Fibroblast of skin of scalp (primary cell): ENCODE data around the gene YPEL2.

Experiments used
- DNase-seq: peaks from one replicate; pipeline ENCODE4 v3.0.0-alpha.2; 2013

The YPEL2 gene

DNA sequence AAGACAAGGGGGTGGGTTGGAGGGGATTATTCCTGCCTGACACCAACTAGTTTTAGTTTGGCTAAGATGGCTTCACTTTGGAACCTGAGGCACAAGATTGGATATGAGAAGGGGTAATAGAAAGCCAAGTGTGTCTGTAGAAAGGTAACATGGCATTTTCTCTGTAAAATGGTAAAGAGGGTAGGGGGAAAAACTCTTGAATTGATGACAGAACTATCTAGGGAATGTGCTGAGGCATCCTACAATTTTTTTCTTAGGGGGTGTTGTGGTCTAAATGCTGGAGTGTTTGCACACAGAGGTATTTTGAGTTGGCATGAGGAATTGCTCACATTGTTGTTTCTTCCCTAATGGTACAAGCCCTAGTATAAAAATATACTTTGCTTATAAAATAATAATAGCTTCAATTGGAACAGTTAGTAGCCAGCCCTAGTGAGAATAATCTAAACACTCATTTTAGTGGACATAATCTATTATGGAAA is 25.8 kb downstream of the YPEL2 start:
- DNase-seq = peak; percentile 75

GRCh38 chr17:59357929-59358328 is 26.5 kb downstream of the YPEL2 start:
- peak; percentile 72 for DNase-seq

- peak; percentile 90 for DNase-seq
Measured at GRCh38 chr17:59361386-59361785, 29.9 kb downstream of the YPEL2 start.

DNA sequence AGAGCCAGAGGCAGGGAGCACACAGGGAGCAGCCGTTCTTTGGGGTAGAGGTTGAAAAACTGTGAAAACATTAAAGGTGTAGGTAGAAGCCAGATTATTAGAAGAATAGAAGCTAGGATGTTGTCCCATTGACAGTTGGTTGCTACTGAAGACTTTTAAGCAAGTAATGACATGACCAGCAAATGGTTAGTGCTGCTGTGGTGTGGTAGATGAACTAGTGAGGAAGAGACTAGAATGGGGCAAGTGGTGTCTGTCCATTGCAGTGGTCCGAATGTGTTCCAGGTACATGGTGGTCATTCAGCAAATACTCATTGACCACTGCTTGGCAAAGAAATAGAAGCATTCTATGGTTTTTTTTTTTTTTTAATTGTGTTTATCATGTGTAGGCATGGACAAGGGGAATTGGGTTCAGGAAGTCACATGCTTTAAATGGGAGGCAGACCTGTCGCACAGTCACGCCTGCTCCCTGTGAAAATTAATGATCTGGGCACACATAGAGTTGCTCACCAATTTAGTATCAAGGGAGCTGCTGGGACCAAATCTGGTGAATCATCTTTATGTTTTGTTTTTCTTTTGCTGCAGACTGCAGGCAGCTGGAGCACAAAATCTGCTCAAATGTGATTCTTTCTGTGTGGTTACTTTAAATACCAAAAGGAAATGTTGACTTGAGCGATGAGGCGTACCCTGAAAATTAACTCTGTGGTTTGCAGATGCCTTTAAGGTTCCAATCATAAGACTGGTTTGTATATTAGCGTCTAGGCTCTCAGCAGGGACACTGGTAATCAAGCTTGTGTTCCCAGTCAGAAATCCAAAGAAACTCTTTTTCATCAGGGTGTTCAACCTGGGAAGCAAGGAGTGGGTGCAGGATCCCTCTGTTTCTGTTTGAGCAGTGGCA is 30.7 kb downstream of the YPEL2 start:
- peak; percentile 92 for DNase-seq

DNA sequence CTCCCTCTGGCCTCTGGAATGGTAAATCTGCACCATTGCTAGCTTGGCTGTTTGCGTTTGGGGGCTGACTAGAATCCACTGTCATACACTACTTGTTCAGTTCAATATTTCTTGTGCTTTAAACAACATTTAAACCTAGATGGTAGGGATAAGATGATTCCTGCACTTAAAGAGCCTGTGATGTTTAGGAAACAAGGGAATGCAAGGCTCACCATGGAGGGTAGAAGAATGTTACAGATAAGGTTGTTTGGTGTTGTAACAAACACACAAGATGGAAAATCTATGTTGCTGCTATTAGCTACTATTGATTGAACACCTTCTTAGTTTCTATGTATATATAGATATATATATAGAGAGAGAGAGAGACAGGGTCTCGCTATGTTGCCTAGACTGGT is 31.4 kb downstream of the YPEL2 start:
- DNase-seq = no peak

DNA sequence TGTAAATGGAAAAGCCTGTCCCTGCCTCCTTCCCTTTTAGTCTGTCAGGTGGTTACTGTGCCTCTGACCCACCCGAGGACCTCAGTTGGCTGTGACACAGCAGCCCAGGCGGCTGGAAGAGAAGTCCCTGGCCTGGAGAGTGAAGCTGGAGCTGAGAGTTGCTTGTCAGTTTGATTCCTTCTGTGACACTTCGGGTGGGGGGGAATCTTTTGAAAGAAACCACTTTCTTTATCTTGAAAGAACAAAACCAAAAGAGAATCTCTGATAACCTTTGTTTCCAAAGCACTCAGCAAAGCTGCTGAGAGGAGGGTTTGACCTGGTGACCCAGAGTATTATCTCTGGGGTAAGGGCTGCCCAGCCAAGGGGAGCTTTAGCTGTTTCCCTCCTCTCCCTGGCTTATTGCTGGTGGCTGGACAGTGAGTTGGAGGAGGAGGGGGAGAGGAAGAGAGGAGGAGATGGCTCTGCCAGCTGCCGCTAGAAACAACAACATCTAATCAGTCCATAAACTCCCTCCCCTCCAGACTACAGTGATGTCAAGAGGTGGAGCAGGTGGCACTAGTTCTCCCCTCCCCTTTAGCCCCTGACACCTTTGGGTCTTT is 34.0 kb downstream of the YPEL2 start:
- DNase-seq = no peak

GRCh38 chr17:59366040-59366757 is 34.7 kb downstream of the YPEL2 start:
- peak; percentile 60 for DNase-seq

DNA sequence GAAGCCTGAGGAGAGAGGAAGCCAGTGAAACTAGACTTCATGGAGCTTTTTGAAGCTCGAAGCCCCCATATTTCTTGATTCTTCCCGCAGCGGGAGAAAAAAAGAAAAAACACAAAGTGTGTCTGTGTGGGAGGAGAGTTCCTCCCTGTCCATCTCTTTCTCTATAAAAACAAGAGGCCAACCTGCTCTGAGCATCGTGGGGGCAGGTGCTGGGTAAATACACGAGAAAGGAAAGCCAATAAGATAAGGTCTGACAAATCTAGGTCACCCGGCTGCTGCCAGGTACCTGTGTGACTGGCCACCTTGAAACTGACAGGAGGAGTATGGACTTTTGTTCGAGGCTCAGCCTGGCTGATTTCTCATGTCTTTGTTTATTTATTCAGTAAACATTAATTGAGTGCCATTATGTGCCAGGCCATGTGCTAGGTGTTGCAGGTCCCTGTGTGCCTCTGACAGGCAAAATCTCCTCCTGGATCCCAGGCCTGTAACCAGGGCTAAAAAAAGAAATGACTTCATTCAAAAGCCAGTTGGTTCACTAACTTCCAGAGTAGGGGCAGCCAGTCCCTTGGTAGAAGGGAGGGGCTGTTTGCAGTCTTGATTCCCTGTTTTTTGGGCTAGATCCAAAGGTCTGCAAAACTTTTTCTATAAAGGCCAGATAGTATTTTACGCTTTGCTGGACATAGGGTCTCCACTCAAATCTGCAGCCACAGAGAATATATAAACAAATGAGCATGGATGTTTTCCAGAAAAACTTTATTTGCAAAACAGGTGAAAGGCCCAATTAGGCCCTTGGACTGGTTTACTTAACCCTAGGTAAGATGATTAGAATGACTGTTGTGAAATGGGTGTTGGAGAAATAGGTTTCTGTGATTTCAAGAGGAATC is 35.6 kb downstream of the YPEL2 start:
- DNase-seq = peak; percentile 78

DNA sequence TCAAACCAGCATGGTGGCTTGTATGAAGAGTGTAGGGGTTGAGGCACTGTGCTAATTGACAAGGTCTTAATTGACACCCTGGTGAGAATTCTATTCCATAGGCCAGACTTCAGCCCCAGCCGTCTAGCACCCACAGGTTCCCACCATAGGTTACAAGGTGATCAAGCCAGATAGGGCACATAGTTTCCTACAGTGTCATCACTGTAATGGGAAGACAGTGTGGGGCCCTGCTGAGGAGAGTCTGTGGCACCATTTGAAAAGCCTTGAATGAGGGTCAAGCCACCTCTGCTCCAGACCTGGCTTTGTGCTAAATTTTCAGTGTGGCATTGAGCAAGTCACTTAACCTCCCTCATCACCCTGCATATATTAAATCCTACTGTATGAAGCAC is 36.2 kb downstream of the YPEL2 start:
- no peak for DNase-seq

GRCh38 chr17:59368218-59368857 is 36.9 kb downstream of the YPEL2 start:
- no peak for DNase-seq

DNA sequence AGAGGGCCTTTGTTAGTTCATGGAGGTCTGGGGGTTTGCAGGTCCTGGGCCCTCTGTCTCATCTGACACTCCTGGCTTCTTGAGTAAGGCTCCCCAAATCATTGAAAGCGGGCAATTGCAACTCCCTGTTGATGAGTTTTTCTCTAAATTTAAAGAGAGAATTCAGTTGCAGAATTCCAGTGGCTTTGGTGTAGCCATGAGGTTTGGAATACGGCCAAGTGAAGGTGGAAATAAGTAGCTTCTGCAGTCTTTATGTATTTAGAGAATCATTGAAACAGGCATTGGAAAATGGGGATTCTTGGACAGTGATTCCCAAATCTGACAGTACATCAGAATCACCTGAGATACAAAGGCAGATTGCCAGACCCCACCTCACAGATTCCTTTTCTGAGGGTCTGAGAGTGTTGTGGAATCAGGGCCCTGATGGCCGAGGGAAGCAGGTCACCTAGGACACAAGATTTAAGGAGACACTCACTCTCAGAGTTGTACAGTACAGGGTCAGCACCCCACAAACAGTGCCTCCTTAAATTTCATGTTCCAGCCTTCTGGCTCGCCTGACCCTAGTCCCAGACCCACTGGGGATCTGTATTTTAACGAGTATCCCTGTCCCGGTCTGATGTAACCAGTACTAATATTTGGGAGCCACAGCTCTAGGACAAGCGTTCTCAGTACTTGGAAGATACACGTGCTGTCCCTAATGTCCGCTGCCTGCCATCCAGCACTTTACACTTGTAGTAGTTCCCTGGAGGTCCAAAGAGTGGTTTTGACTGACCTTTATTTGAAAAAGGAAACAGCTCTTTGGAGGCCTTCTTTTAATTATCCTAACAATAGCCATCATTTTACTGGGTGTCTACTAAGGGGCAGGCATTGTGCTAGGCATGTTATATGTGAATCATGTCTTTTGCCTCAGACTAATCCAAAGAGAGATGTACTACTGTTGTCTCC is 37.8 kb downstream of the YPEL2 start:
- peak; percentile 60 for DNase-seq

GRCh38 chr17:59370593-59371299 is 39.3 kb downstream of the YPEL2 start:
- DNase-seq = no peak

GRCh38 chr17:59371416-59372100 is 40.1 kb downstream of the YPEL2 start:
- DNase-seq = no peak

GRCh38 chr17:59372138-59372751 is 40.8 kb downstream of the YPEL2 start:
- peak; percentile 48 for DNase-seq

GRCh38 chr17:59373882-59374495 is 42.5 kb downstream of the YPEL2 start:
- DNase-seq = peak; percentile 84

- no peak for DNase-seq
Measured at GRCh38 chr17:59374612-59375011, 43.2 kb downstream of the YPEL2 start.

DNA sequence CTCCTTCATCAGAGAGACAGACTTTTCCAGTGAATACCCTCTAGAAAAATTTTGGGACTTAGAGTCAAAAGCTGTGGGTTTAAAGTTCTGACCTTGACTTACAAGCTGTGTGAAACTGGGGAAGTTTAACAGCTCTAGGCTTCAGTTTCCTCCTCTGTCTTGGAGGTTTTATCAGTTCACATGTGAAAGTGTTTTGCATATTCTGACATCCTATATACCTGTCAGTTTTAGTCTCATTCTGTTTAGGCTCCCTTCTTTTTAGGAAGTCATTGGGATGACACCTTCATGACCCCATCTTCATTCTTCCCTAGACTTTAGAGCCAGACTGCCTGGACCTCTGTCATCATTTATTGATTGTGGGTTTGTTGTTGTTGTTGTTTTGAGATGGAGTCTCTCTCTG is 44.4 kb downstream of the YPEL2 start:
- no peak for DNase-seq

DNA sequence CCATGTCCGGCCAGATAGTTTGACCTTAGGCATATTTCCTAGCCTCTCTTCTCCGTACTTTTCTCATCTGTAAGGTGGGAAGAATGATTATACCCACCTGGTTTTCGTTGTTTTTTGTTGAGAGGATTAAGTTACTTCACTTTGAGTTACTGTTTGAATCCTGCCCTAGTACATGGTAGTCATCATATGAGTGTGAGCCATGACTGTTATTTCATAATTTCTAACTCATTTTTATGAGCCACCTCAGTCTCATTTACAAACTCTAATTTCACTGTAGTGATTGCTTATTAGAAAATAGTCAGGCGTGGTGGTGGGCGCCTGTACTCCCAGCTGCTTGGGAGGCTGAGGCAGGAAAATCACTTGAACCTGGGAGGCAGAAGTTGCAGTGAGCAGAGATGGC is 45.1 kb downstream of the YPEL2 start:
- no peak for DNase-seq
